Stomach (tissue), 4 donors: ENCODE results near the gene RNF114.

Source experiments
- POLR2A ChIP-seq, 4 donors: fragments of 450-650 bp; IDR thresholded peaks; one replicate each; pipeline ENCODE4 v1.6.1; 2016; ENCODE audit warnings: antibody characterized with exemption in 4 of 4, control low read depth in 2 of 4, mild to moderate bottlenecking in 1 of 4, moderate library complexity in 1 of 4
- POLR2AphosphoS5 ChIP-seq, 3 donors: sonication (generic); formaldehyde crosslinking; IDR thresholded peaks; one replicate each; pipeline ENCODE4 v1.6.1; 2016; ENCODE audit warnings: antibody characterized with exemption in 3 of 3

- TF ChIP-seq POLR2A (IDR thresholded peaks at IDR 0.05) = no peak
- TF ChIP-seq POLR2AphosphoS5 (IDR thresholded peaks at IDR 0.05) = no peak
Observed at GRCh38 chr20:49914310-49915117, 21.7 kb upstream of the RNF114 start.
